Astrocyte of the spinal cord (primary cell): ENCODE results near the gene TTC19.

Experiments
- DNase-seq: peaks from one replicate; pipeline ENCODE4 v3.0.0; 2011; ENCODE audit warnings: low read depth, low spot score
- H3K4me3 ChIP-seq: 2 replicates; pipeline ENCODE4 v1.5.1; 2011; ENCODE audit warnings: low read depth, mild to moderate bottlenecking, low read length, moderate library complexity
- CTCF ChIP-seq: IDR thresholded peaks from 2 replicates; pipeline ENCODE4 v1.5.1; 2012; ENCODE audit warnings: low read depth, mild to moderate bottlenecking, low read length, inconsistent platforms
- in situ Hi-C: cut with HindIII; loops from 2 replicates; pipeline ENCODE4 v1.10.0; 2017; ENCODE audit warnings: low sequenced_read_pairs

Gene TTC19

GRCh38 chr17:15966183-15966878 lies 33.3 kb upstream of the TTC19 start:
- peak; percentile 60 for DNase-seq

DNA sequence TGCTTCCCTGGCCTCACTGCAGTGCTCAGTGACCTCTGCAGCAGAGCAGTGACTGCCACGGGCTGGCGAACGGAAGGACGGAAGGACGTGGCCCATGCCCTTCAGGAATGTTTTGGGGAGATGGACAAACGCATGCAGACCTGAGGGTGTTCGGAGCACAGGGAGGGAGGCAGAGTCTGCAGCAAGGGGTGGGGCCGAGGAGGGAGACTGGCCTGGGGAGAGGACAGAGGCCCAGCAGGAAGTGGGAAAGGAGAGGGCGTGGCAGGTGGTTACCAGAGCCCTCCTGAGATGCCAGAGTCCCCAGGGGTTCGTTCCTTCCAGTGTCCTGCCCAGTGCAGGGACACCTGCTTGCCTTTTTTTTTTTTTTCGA lies 32.8 kb upstream of the TTC19 start:
- in situ Hi-C loops, result no loop called here
- H3K4me3 ChIP-seq, result no peak overlapping the region
- TF ChIP-seq CTCF, result no peak
- DNase-seq, result no peak

More at GRCh38 chr17:15966183-15966878, 33.3 kb upstream of the TTC19 start:
- no peak for TF ChIP-seq CTCF
- H3K4me3 ChIP-seq, result no peak overlapping the region
- in situ Hi-C loops, result no loop called here

DNA sequence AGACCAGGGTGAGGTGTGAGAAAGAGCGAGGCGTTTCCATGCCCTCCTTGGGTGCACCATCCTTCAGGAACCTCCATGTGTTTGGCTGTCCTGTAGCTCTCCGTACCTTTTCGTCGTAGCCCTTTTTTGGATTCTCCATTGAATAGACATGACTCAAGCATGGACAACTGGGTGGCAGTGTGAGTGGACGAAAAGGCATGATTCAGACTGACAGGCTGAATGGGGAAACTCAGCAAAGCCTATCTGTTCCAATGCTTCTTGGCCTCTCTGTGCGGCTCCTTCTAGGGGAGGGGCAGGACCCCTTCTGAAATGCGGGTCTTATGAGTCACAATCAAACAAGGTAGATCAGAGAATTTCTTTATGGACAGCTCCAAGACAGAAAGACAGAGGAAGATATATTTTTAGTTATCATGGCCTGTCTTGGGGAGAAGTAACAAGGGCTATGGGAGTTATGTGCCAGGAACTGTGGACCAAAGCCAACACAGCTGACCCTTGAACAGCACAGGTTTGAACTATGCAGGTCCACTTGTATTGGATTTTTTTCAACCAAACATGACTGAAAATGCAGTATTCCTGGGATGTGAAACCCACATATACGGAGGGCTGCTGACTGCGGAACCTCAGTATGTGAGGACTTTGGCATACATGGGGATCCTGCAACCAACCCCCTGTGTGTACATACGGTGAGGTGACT lies 31.8 kb upstream of the TTC19 start:
- TF ChIP-seq CTCF, result no peak
- DNase-seq, result no peak
- in situ Hi-C loops, result no loop called here
- no peak overlapping the region for H3K4me3 ChIP-seq

DNA sequence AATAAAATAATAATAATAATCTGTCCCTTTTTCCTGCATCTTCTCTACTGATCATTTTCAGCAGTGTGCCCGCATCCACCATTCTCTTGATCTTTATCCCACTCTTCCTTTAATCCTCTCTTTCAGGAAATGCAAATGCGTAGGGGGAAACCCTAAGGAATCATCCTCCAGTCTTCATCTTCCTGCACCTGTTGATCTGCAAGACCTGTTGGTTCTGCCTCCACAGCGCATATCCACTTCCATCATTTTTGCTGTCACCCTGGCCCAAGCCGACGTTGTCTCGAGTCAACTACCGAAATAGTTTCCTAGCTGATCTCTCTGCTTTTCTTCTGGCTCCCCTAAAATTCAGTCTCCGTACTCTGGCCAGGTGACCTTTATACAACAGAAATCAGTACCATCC lies 30.2 kb upstream of the TTC19 start:
- H3K4me3 ChIP-seq, result no peak overlapping the region
- TF ChIP-seq CTCF, result no peak
- in situ Hi-C loops, result no loop called here
- DNase-seq, result no peak

DNA sequence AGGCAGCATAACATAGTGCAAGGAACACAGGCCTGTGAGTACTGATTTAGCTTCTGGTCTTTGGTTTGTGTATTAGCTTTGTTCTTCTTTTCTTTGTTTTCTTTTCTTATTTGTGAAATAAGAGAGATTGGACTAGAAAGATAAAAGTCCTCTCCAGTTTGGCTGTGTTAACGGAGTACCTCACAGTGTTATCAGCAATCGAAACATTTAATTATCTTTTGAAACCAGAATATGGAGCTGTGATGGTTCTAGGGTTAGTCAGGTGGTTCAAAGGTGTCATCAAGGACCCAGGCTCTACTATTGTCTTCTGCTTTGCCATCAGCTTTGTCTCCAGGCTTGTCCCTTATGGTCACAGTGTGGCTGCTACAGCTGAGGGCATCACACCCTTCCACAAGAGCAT lies 29.1 kb upstream of the TTC19 start:
- DNase-seq, result no peak
- in situ Hi-C loops, result no loop called here
- TF ChIP-seq CTCF, result no peak
- H3K4me3 ChIP-seq, result no peak overlapping the region

DNA sequence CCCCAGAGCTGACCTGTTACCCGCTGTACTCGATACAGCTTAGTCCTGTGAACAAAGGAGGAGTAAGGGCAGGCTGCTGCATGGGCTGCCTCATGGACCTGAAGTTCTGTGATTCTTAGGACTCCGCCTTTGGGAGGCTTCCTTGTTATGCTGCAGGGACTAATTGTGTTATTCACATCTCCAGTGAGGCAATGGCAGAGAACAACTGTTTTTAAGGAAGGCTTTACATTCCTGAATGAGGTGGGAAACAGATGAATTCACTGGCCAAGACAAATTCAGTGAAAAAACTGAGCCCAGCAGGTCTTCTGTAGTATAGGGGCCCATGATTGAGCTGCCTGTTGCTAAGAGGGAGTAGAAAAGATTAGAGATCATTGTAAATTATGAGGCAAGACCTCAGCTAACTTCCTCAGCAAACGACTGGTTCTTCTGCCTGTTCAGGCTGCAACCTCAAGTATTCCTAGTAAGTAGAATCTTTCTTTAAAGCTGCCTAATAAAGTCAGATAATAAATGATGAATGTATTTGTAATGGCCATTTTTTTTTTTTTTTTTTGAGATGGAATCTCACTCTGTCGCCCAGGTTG lies 28.4 kb upstream of the TTC19 start:
- no peak for DNase-seq
- TF ChIP-seq CTCF, result no peak
- H3K4me3 ChIP-seq, result no peak overlapping the region
- in situ Hi-C loops, result no loop called here
